NB4 (cell line): ENCODE results near the gene MICAL3.

ENCODE experiments used
- DNase-seq: peaks from one replicate; pipeline ENCODE4 v3.0.0; 2010; ENCODE audit warnings: low read depth
- H3K4me3 ChIP-seq: one replicate; pipeline ENCODE4 v1.5.1; 2011; ENCODE audit warnings: mild to moderate bottlenecking, low read depth, low read length, moderate library complexity
- CTCF ChIP-seq: IDR thresholded peaks from one replicate; pipeline ENCODE4 v1.5.1; 2012; ENCODE audit warnings: low read depth, low read length
- MAX ChIP-seq: IDR thresholded peaks from 2 replicates; pipeline ENCODE4 v1.6.1; 2011; ENCODE audit warnings: low read depth, low read length
- MYC ChIP-seq: IDR thresholded peaks from 2 replicates; pipeline ENCODE4 v1.6.1; 2011; ENCODE audit warnings: low read depth, low read length
- POLR2A ChIP-seq: IDR thresholded peaks from 2 replicates; pipeline ENCODE4 v1.6.1; 2011; ENCODE audit warnings: mild to moderate bottlenecking; ENCODE audit not compliant: insufficient read length; ENCODE audit errors: extremely low read depth

Gene MICAL3

GRCh38 chr22:17884893-17885292 is 139.5 kb downstream of the MICAL3 start:
- TF ChIP-seq CTCF (no peak), POLR2A (no peak), MYC (no peak), MAX (no peak)
- DNase-seq = no peak
- no peak overlapping the region for H3K4me3 ChIP-seq

GRCh38 chr22:17884084-17884483 is 140.3 kb downstream of the MICAL3 start:
- DNase-seq = no peak

GRCh38 chr22:17883356-17883755 is 141.0 kb downstream of the MICAL3 start:
- TF ChIP-seq MYC (no peak), MAX (no peak), CTCF (no peak), POLR2A (no peak)
- no peak overlapping the region for H3K4me3 ChIP-seq

More at GRCh38 chr22:17884084-17884483, 140.3 kb downstream of the MICAL3 start:
- no peak overlapping the region for H3K4me3 ChIP-seq
- TF ChIP-seq CTCF (no peak), MAX (no peak), POLR2A (no peak), MYC (no peak)

GRCh38 chr22:17882727-17883126 is 141.6 kb downstream of the MICAL3 start:
- DNase-seq = no peak
- TF ChIP-seq POLR2A (no peak), MYC (no peak), MAX (no peak)

More at GRCh38 chr22:17883356-17883755, 141.0 kb downstream of the MICAL3 start:
- no peak for DNase-seq

GRCh38 chr22:17882162-17882561 is 142.2 kb downstream of the MICAL3 start:
- TF ChIP-seq CTCF (no peak), POLR2A (no peak), MYC (no peak), MAX (no peak)
- H3K4me3 ChIP-seq = no peak overlapping the region
- DNase-seq = no peak

More at GRCh38 chr22:17882727-17883126, 141.6 kb downstream of the MICAL3 start:
- H3K4me3 ChIP-seq = no peak overlapping the region

- H3K4me3 ChIP-seq = no peak overlapping the region
- no peak for TF ChIP-seq MYC
- TF ChIP-seq POLR2A = no peak
- no peak for TF ChIP-seq CTCF
- no peak for TF ChIP-seq MAX
- no peak for DNase-seq
Observed at GRCh38 chr22:17881366-17881765, 143.0 kb downstream of the MICAL3 start.
